GM23248 (cell line): ENCODE data around the gene TECTA. TPM values are rescaled to one million over a fixed set of nuclear protein-coding genes. Genes with fewer than 3 reads are reported as not detected.

Experiments used
- DNase-seq: peaks from one replicate; pipeline ENCODE4 v3.0.0-alpha.2; 2015
- H2AFZ ChIP-seq: fragments of 200-600 bp; sonication (generic); 2 replicates; pipeline ENCODE4 v1.6.1; 2016; ENCODE audit warnings: antibody characterized with exemption
- H3F3A ChIP-seq: fragments of 200-600 bp; sonication (generic); 2 replicates; pipeline ENCODE4 v1.6.1; 2016; ENCODE audit warnings: mild to moderate bottlenecking, antibody characterized with exemption, mixed run types; ENCODE audit not compliant: insufficient read depth
- H3K27ac ChIP-seq: fragments of 200-600 bp; sonication (generic); 2 replicates; pipeline ENCODE4 v1.5.1; 2016; ENCODE audit warnings: mild to moderate bottlenecking
- H3K27me3 ChIP-seq: fragments of 200-600 bp; sonication (generic); replicated peaks from 2 replicates; pipeline ENCODE4 v1.6.1; 2016; ENCODE audit warnings: mild to moderate bottlenecking; ENCODE audit not compliant: insufficient read depth
- H3K36me3 ChIP-seq: fragments of 200-600 bp; sonication (generic); 2 replicates; pipeline ENCODE4 v1.6.1; 2016; ENCODE audit warnings: low read depth, mild to moderate bottlenecking
- H3K4me1 ChIP-seq: fragments of 200-600 bp; sonication (generic); 2 replicates; pipeline ENCODE4 v1.6.1; 2016; ENCODE audit warnings: mild to moderate bottlenecking; ENCODE audit not compliant: insufficient read depth
- H3K4me2 ChIP-seq: fragments of 200-600 bp; sonication (generic); one replicate; pipeline ENCODE4 v1.6.1; 2016; ENCODE audit warnings: mild to moderate bottlenecking; ENCODE audit not compliant: unreplicated experiment
- H3K4me3 ChIP-seq: fragments of 200-600 bp; sonication (generic); 2 replicates; pipeline ENCODE4 v1.5.1; 2016; ENCODE audit warnings: mild to moderate bottlenecking
- H3K79me2 ChIP-seq: fragments of 200-600 bp; sonication (generic); 2 replicates; pipeline ENCODE4 v1.6.1; 2016; ENCODE audit warnings: mild to moderate bottlenecking; ENCODE audit not compliant: insufficient read depth
- H3K9ac ChIP-seq: fragments of 200-600 bp; sonication (generic); 2 replicates; pipeline ENCODE4 v1.6.1; 2016; ENCODE audit warnings: mild to moderate bottlenecking
- H3K9me2 ChIP-seq: fragments of 200-600 bp; sonication (generic); 2 replicates; pipeline ENCODE4 v1.6.1; 2016; ENCODE audit warnings: mixed run types, mild to moderate bottlenecking, moderate library complexity; ENCODE audit not compliant: insufficient read depth
- H3K9me3 ChIP-seq: fragments of 200-600 bp; sonication (generic); one replicate; pipeline ENCODE4 v1.6.1; 2017; ENCODE audit warnings: low read depth
- H4K20me1 ChIP-seq: fragments of 200-600 bp; sonication (generic); 2 replicates; pipeline ENCODE4 v1.6.0; 2016; ENCODE audit not compliant: insufficient read depth
- EZH2 ChIP-seq: fragments of 200-600 bp; sonication (generic); IDR thresholded peaks from 2 replicates; pipeline ENCODE4 v1.6.1; 2018; ENCODE audit warnings: antibody characterized with exemption, mild to moderate bottlenecking; ENCODE audit not compliant: insufficient read depth, poor library complexity, severe bottlenecking
- EZH2phosphoT487 ChIP-seq: fragments of 200-600 bp; sonication (generic); IDR thresholded peaks from 2 replicates; pipeline ENCODE4 v1.6.1; 2018; ENCODE audit warnings: antibody characterized with exemption, moderate library complexity, mild to moderate bottlenecking, low read depth; ENCODE audit not compliant: insufficient read depth
- WGBS, 2 experiments: methylation state at CpG; one replicate each; pipeline ENCODE4 v1.1.6; 2015 to 2017; ENCODE audit warnings: low lambda C conversion rate in 2 of 2, low coverage in 1 of 2; ENCODE audit errors: missing lambda C conversion rate in 2 of 2; 5-methylcytosine and 5-hydroxymethylcytosine counted together
- in situ Hi-C: fragments of 300-500 bp; cut with MboI; formaldehyde crosslinking; loops from 2 replicates; pipeline ENCODE4 v1.15.0; 2020
- polyA plus RNA-seq: library from polyadenylated mRNA; unstranded; fragments of >200 nt; fragmentation: Nextera tagmentation; extraction: Ambion mirVana; gene quantifications from 2 replicates; pipeline ENCODE4 v1.2.1, GENCODE V29; 2016
- total RNA-seq: library from RNA; depleted of rRNA; stranded (reverse); fragments of >200 nt; shearing (Covaris generic); gene quantifications from 2 replicates; pipeline ENCODE4 v1.2.3, GENCODE V29; 2014

Gene TECTA
- total and polyA plus RNA-seq, 2 experiments from 2014 or later, result under 0.01 to 0.08 TPM

DNA sequence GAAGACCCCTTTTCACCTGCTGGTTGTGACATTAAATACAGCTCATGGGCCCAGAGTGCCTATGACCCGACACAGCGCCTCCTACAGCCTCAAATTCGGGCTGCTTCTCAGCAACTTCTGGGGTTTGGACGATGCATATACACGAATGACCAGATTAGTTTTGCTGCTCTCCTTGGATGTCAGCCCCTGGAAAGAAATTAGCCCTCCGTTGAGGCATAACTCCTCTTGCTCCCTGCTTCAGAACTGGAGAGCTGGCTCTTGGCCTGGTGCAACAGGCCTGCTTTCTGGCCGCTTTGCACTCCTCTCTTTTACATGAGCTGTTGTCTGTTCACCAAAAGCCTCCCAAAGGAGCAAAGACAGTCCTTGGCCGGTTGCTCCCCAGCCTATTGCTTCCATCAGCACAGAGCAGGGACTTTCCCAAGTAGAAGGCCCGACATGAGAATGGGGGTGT lies 3.3 kb downstream of the TECTA start:
- in situ Hi-C loops, result loop anchor here (25.0 kb wide), 1 partner anchor 592 kb away; the partner anchor contains the start of gene GRIK4
- H3F3A ChIP-seq, result no peaks in the 10 kb centered on the region
- WGBS, 2 experiments, result 28 to 30% methylated on average over 9 of the region's 9 CpGs
- H3K79me2 ChIP-seq, result no peaks in the 10 kb centered on the region
- DNase-seq, result no peak
- H3K4me3 ChIP-seq, result no peak overlapping the region
- H3K9me3 ChIP-seq, result no peaks in the 10 kb centered on the region
- H3K27ac ChIP-seq, result no peak overlapping the region
- no peak overlapping the region for H3K4me2 ChIP-seq
- no peaks in the 10 kb centered on the region for H3K9me2 ChIP-seq
- H3K36me3 ChIP-seq, result no peaks in the 10 kb centered on the region
- H3K27me3 ChIP-seq, result no peaks in the 10 kb centered on the region
- H3K4me1 ChIP-seq, result 0 out of 2 replicates have a peak, but pooled peaks cover 4% of the 10 kb centered on the region
- no peak overlapping the region for H2AFZ ChIP-seq
- TF ChIP-seq EZH2 (no peak), EZH2phosphoT487 (no peak)
- no peaks in the 10 kb centered on the region for H4K20me1 ChIP-seq
- no peak overlapping the region for H3K9ac ChIP-seq

DNA sequence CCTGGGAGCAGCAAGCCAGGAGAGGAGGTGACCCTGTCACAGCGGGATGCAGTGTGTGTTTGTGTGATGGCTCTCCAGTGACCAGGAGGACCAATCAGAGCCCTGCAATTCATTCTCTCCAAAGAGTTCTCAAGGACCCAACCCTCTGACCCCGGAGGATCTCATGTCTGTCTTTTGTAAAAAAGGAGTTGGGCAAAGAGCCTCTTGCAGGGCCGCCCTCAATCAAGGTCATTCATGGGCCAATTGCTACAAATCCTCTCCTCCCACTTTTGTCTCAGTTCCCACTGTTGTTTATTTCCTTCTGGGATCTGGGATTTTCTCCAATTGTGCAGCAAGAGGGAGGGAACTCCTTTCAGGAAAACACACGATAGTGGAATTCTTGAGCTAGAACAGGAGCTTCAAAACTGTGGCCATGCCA lies 4.0 kb downstream of the TECTA start:
- no peaks in the 10 kb centered on the region; the same call in 1 of the 2 replicates for H3K27me3 ChIP-seq

DNA sequence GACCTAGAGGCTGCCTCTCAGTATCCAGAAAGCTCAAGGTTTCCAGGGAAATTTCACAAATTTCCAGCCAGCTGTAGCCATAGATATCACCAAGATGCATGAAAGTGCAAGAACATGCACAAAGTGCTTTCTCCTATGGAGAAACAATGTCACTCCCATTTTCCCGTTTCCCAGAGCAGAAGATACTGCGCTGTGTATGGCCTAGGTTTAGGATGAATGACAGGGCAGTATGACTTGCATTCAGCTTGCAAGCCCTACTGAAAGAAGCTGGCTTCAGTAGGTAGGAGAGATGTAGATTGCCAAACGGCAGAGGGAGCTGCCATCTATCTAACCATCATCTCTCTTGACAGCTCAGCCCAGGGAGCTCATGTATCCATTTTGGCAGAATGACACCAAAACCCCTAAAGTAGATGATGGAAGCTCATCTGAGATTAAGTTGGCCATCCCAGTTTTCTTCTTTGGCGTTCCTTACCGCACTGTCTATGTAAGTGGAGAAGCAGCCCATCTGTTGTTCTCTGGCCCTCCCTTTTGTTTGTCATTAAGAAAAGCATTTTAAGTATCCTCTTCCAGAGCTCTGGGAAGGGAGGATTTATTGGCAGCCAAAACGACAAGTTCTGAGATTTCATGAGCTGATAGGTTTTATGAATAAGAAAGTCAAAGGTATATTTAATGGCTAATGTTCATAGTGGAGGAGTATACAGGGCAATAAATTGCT lies 4.6 kb downstream of the TECTA start:
- Histone ChIP-seq H3K27me3 (no peaks in the 10 kb centered on the region; the same call in 1 of the 2 replicates), H3K36me3 (no peaks in the 10 kb centered on the region), H2AFZ (no peak overlapping the region), H3K4me3 (no peak overlapping the region), H3K4me1 (no peaks in the 10 kb centered on the region), H3K9me2 (no peaks in the 10 kb centered on the region), H3K9ac (no peak overlapping the region), H3K79me2 (no peaks in the 10 kb centered on the region), H3K4me2 (no peak overlapping the region), H3K9me3 (no peaks in the 10 kb centered on the region), H4K20me1 (no peaks in the 10 kb centered on the region), H3F3A (no peaks in the 10 kb centered on the region), H3K27ac (no peak overlapping the region)
- WGBS, 2 experiments, result 23 to 25% methylated on average over 6 of the region's 6 CpGs
- in situ Hi-C loops, result loop anchor here (25.0 kb wide), 1 partner anchor 593 kb away; the partner anchor contains the start of gene GRIK4
- DNase-seq, result no peak
- TF ChIP-seq EZH2, result no peak
- TF ChIP-seq EZH2phosphoT487, result no peak

More for the DNA sequence above, 4.0 kb downstream of the TECTA start:
- no peaks in the 10 kb centered on the region for H4K20me1 ChIP-seq
- H3K4me3 ChIP-seq, result no peak overlapping the region
- no peaks in the 10 kb centered on the region for H3K79me2 ChIP-seq
- H3F3A ChIP-seq, result no peaks in the 10 kb centered on the region
- in situ Hi-C loops, result loop anchor here (25.0 kb wide), 1 partner anchor 593 kb away; the partner anchor contains the start of gene GRIK4
- H3K9ac ChIP-seq, result no peak overlapping the region
- no peaks in the 10 kb centered on the region for H3K36me3 ChIP-seq
- WGBS, 2 experiments, result 19 to 23% methylated on average over 4 of the region's 4 CpGs
- H3K4me1 ChIP-seq, result 0 out of 2 replicates have a peak, but pooled peaks cover 3% of the 10 kb centered on the region
- no peak for DNase-seq
- no peaks in the 10 kb centered on the region for H3K9me3 ChIP-seq
- H3K9me2 ChIP-seq, result no peaks in the 10 kb centered on the region
- H3K4me2 ChIP-seq, result no peak overlapping the region
- TF ChIP-seq EZH2phosphoT487 (no peak), EZH2 (no peak)
- no peak overlapping the region for H3K27ac ChIP-seq
- H2AFZ ChIP-seq, result no peak overlapping the region

DNA sequence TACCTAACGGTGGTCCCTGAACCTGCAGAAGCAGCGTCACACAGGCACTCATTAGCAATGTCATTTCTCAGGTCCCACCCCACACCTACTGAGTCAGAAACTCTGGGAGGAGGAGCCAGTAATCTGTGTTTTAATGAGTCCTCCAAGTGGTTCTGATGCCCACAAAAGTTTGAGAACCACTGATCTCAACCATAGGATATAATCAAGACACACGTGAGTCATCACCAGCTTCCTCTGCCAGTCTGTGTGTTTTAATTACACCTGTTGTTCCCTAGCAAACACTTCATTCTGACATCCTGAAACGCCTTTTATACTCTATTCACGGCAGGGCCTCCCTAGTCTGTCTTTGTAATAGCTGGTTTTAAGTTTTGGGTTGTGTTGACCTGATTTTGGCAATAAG lies 5.8 kb downstream of the TECTA start:
- no peaks in the 10 kb centered on the region for H3K4me1 ChIP-seq
- H3F3A ChIP-seq, result no peaks in the 10 kb centered on the region
- no peak overlapping the region for H3K9ac ChIP-seq
- in situ Hi-C loops, result loop anchor here (25.0 kb wide), 1 partner anchor 595 kb away; the partner anchor contains the start of gene GRIK4
- no peak overlapping the region for H3K27ac ChIP-seq
- no peaks in the 10 kb centered on the region for H3K79me2 ChIP-seq
- H3K4me3 ChIP-seq, result no peak overlapping the region
- H3K36me3 ChIP-seq, result no peaks in the 10 kb centered on the region
- no peak for TF ChIP-seq EZH2phosphoT487
- H4K20me1 ChIP-seq, result no peaks in the 10 kb centered on the region
- no peak for DNase-seq
- peaks cover 10% of the 10 kb centered on the region for H3K27me3 ChIP-seq
- no peak overlapping the region for H3K4me2 ChIP-seq
- H3K9me3 ChIP-seq, result no peaks in the 10 kb centered on the region
- WGBS, 2 experiments, result 82 to 84% methylated on average over 5 of the region's 5 CpGs
- H3K9me2 ChIP-seq, result no peaks in the 10 kb centered on the region
- H2AFZ ChIP-seq, result no peak overlapping the region
